HepG2 (cell line): Measurements from ENCODE around the gene EFNA3. TPM values are rescaled to one million over a fixed set of nuclear protein-coding genes. Genes with fewer than 3 reads are reported as not detected.

ENCODE experiments used
- FOXK2 ChIP-seq: fragments of 450-650 bp; IDR thresholded peaks from 2 replicates; pipeline ENCODE4 v1.6.1; 2016
- GLI4 ChIP-seq: sonication (generic); formaldehyde crosslinking; IDR thresholded peaks from 2 replicates; pipeline ENCODE4 v1.5.1; 2020; ENCODE audit warnings: missing genetic modification reagents, mild to moderate bottlenecking, moderate library complexity, borderline replicate concordance
- IRF2 ChIP-seq: IDR thresholded peaks from 2 replicates; pipeline ENCODE4 v1.6.1; 2018; ENCODE audit warnings: missing genetic modification reagents, missing compliant biosample characterization
- KDM4B ChIP-seq: sonication (generic); formaldehyde crosslinking; IDR thresholded peaks from 2 replicates; pipeline ENCODE4 v1.4.0; 2020; ENCODE audit warnings: missing genetic modification reagents
- MIER3 ChIP-seq: IDR thresholded peaks from 2 replicates; pipeline ENCODE4 v1.6.1; 2016; ENCODE audit warnings: missing compliant biosample characterization, borderline replicate concordance
- MXI1 ChIP-seq: IDR thresholded peaks from 3 replicates; pipeline ENCODE4 v1.6.1; 2012; ENCODE audit warnings: low read depth, low read length, inconsistent platforms, borderline replicate concordance
- REL ChIP-seq: sonication (generic); formaldehyde crosslinking; conservative IDR thresholded peaks from 2 replicates; pipeline ENCODE4 v1.8.0; 2022; ENCODE audit warnings: mild to moderate bottlenecking, missing genetic modification reagents, moderate library complexity
- RFX3 ChIP-seq: IDR thresholded peaks from 2 replicates; pipeline ENCODE4 v1.6.1; 2016; ENCODE audit warnings: missing biosample characterization, missing genetic modification reagents
- TCF7 ChIP-seq: sonication (generic); IDR thresholded peaks from 2 replicates; pipeline ENCODE4 v1.6.1; 2016; ENCODE audit warnings: antibody characterized with exemption, low read depth
- ZKSCAN5 ChIP-seq: sonication (generic); formaldehyde crosslinking; IDR thresholded peaks from 2 replicates; pipeline ENCODE4 v1.5.1; 2020; ENCODE audit warnings: mild to moderate bottlenecking, missing genetic modification reagents
- ZNF138 ChIP-seq: sonication (generic); formaldehyde crosslinking; IDR thresholded peaks from 2 replicates; pipeline ENCODE4 v1.5.0; 2020; ENCODE audit warnings: mild to moderate bottlenecking, low read depth, missing genetic modification reagents
- ZNF329 ChIP-seq: sonication (generic); formaldehyde crosslinking; IDR thresholded peaks from 2 replicates; pipeline ENCODE4 v1.9.0; 2021; ENCODE audit warnings: low read depth, mild to moderate bottlenecking, missing genetic modification reagents
- ZNF652 ChIP-seq: IDR thresholded peaks from 2 replicates; pipeline ENCODE4 v1.6.1; 2016; ENCODE audit warnings: low read depth, borderline replicate concordance
- ZNF766 ChIP-seq: sonication (generic); formaldehyde crosslinking; IDR thresholded peaks from 2 replicates; pipeline ENCODE4 v1.5.0; 2020; ENCODE audit warnings: missing genetic modification reagents, borderline replicate concordance
- ZSCAN12 ChIP-seq: sonication (generic); formaldehyde crosslinking; IDR thresholded peaks from 2 replicates; pipeline ENCODE4 v1.9.0; 2021; ENCODE audit warnings: mild to moderate bottlenecking, missing genetic modification reagents
- polyA plus RNA-seq, 8 experiments: library from polyadenylated mRNA; depleted of rRNA in 3 of 8; stranded (reverse) in 7 of 8; unstranded in 1 of 8; fragments of >200 nt; fragmentation: Illumina TruSeq in 4 of 8; extraction: Trizol in 4 of 8; gene quantifications; 2 replicates each; pipeline versions ENCODE4 v1.2.1 to v1.2.3, GENCODE V29; 2011 to 2016; ENCODE audit warnings: low read depth in 4 of 8, missing spikeins in 1 of 8, mixed read lengths in 1 of 8; ENCODE audit not compliant: insufficient read depth in 1 of 8
- total RNA-seq, 5 experiments: library from RNA; depleted of rRNA; stranded (reverse); fragments of >200 nt; fragmentation: Illumina TruSeq; extraction: Trizol; gene quantifications; 2 replicates each; pipeline ENCODE4 v1.2.3, GENCODE V29; 2016; ENCODE audit warnings: low read depth in 1 of 5
- TF ChIP-seq, protein P1 (sequence below): sonication (generic); formaldehyde crosslinking; IDR thresholded peaks from 2 replicates; pipeline ENCODE4 v1.4.0; 2020; ENCODE audit warnings: mild to moderate bottlenecking, missing genetic modification reagents
- TF ChIP-seq, protein P2 (sequence below): sonication (generic); formaldehyde crosslinking; IDR thresholded peaks from 2 replicates; pipeline ENCODE4 v1.5.1; 2020; ENCODE audit warnings: missing genetic modification reagents, mild to moderate bottlenecking, borderline replicate concordance
- TF ChIP-seq, protein P3 (sequence below): sonication (generic); formaldehyde crosslinking; IDR thresholded peaks from 2 replicates; pipeline ENCODE4 v1.5.0; 2020; ENCODE audit warnings: mild to moderate bottlenecking, missing genetic modification reagents, moderate library complexity
- TF ChIP-seq, protein P4 (sequence below): sonication (generic); formaldehyde crosslinking; conservative IDR thresholded peaks from 2 replicates; pipeline ENCODE4 v1.4.0; 2020; ENCODE audit warnings: mild to moderate bottlenecking, missing genetic modification reagents, moderate library complexity

EFNA3 gene
- total and polyA plus RNA-seq, 2 of the 13 experiments (the other 11 are each of a cell fraction or from before 2014, with no cell fraction given) = 1.0 to 5.7 TPM

DNA sequence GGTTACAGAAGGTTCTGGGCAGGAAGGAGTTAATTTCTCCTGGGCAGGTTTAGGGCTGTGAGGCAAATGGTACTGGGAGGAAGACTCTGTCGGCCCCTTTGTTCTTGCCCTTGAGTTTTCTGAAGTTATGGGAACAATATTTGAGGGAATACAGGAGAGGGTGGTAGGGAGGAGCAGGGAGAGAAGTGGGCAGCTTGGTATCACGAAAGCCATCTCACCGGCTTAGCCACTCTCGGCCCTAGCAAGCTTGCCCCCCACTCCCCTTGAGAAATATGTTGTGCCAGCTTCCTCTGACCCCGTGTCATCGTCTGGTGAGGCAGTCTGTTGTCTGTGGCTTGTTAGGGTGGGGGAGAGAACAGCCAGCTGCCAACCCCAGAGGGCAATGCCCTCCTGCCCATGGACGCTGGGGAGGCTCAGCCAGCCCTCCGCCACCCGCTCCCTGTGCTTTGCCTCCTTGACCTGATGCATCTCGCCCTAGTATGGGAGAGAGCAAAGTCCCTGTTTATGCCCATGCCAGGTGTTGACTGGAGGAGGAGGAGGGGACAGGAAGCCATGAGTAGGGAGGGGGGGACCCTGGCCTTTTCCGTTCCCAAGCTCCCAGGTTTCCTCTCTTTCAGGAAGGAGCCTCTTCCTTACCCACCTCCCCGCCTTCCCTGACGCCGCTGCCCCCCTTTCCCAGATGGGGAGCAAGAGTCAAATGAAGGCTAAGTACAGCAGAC, 50.3 kb downstream of the EFNA3 start (continued):
- TF ChIP-seq, protein P1, sequence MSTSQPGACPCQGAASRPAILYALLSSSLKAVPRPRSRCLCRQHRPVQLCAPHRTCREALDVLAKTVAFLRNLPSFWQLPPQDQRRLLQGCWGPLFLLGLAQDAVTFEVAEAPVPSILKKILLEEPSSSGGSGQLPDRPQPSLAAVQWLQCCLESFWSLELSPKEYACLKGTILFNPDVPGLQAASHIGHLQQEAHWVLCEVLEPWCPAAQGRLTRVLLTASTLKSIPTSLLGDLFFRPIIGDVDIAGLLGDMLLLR = peak; percentile 67; the same call in 1 of the 2 replicates
- TF ChIP-seq ZSCAN12 (CRISPR knock-in tag) (no peak), ZNF138 (0 out of 2 replicates have a peak, but pooled peaks have one; percentile 44), FOXK2 (peak; percentile 65; the same call in 1 of the 2 replicates), ZNF766 (CRISPR knock-in tag) (no peak), RFX3 (CRISPR knock-in tag) (0 out of 2 replicates have a peak, but pooled peaks have one; percentile 3), REL (CRISPR knock-in tag) (no peak; the same call in 1 of the 2 replicates), MIER3 (CRISPR knock-in tag) (peak; percentile 62; the same call in 1 of the 2 replicates), ZNF652 (peak; percentile 90), IRF2 (CRISPR knock-in tag) (peak; percentile 20; the same call in 1 of the 2 replicates), KDM4B (CRISPR knock-in tag) (peak; percentile 55; the same call in 1 of the 2 replicates), GLI4 (CRISPR knock-in tag) (no peak), TCF7 (peak; percentile 22; the same call in 1 of the 2 replicates), MXI1 (peak; percentile 78; the same call in 1 of the 3 replicates), ZNF329 (0 out of 2 replicates have a peak, but pooled peaks have one; percentile 26), ZKSCAN5 (0 out of 2 replicates have a peak, but pooled peaks have one; percentile 17)
- TF ChIP-seq, protein P2, sequence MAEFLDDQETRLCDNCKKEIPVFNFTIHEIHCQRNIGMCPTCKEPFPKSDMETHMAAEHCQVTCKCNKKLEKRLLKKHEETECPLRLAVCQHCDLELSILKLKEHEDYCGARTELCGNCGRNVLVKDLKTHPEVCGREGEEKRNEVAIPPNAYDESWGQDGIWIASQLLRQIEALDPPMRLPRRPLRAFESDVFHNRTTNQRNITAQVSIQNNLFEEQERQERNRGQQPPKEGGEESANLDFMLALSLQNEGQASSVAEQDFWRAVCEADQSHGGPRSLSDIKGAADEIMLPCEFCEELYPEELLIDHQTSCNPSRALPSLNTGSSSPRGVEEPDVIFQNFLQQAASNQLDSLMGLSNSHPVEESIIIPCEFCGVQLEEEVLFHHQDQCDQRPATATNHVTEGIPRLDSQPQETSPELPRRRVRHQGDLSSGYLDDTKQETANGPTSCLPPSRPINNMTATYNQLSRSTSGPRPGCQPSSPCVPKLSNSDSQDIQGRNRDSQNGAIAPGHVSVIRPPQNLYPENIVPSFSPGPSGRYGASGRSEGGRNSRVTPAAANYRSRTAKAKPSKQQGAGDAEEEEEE (CRISPR knock-in tag) = peak; percentile 93
- TF ChIP-seq, protein P3, sequence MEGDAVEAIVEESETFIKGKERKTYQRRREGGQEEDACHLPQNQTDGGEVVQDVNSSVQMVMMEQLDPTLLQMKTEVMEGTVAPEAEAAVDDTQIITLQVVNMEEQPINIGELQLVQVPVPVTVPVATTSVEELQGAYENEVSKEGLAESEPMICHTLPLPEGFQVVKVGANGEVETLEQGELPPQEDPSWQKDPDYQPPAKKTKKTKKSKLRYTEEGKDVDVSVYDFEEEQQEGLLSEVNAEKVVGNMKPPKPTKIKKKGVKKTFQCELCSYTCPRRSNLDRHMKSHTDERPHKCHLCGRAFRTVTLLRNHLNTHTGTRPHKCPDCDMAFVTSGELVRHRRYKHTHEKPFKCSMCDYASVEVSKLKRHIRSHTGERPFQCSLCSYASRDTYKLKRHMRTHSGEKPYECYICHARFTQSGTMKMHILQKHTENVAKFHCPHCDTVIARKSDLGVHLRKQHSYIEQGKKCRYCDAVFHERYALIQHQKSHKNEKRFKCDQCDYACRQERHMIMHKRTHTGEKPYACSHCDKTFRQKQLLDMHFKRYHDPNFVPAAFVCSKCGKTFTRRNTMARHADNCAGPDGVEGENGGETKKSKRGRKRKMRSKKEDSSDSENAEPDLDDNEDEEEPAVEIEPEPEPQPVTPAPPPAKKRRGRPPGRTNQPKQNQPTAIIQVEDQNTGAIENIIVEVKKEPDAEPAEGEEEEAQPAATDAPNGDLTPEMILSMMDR (CRISPR knock-in tag) = 0 out of 2 replicates have a peak, but pooled peaks have one; percentile 17
- TF ChIP-seq, protein P4, sequence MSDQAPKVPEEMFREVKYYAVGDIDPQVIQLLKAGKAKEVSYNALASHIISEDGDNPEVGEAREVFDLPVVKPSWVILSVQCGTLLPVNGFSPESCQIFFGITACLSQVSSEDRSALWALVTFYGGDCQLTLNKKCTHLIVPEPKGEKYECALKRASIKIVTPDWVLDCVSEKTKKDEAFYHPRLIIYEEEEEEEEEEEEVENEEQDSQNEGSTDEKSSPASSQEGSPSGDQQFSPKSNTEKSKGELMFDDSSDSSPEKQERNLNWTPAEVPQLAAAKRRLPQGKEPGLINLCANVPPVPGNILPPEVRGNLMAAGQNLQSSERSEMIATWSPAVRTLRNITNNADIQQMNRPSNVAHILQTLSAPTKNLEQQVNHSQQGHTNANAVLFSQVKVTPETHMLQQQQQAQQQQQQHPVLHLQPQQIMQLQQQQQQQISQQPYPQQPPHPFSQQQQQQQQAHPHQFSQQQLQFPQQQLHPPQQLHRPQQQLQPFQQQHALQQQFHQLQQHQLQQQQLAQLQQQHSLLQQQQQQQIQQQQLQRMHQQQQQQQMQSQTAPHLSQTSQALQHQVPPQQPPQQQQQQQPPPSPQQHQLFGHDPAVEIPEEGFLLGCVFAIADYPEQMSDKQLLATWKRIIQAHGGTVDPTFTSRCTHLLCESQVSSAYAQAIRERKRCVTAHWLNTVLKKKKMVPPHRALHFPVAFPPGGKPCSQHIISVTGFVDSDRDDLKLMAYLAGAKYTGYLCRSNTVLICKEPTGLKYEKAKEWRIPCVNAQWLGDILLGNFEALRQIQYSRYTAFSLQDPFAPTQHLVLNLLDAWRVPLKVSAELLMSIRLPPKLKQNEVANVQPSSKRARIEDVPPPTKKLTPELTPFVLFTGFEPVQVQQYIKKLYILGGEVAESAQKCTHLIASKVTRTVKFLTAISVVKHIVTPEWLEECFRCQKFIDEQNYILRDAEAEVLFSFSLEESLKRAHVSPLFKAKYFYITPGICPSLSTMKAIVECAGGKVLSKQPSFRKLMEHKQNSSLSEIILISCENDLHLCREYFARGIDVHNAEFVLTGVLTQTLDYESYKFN = peak; percentile 91
